Frontal cortex (tissue), 4 donors: ENCODE measurements around the gene EPS15. TPM values are rescaled to one million over a fixed set of nuclear protein-coding genes. Genes with fewer than 3 reads are reported as not detected.
A peak's percentile ranks its signal among the peaks of the same experiment; 100 is the strongest.
"Not testable (repeated sequence)": the region's sequence is repeated elsewhere in the genome, so short reads cannot be mapped to it uniquely, and the experiment has no call there.

Experiments
- DNase-seq, 2 donors: peaks; one replicate each; pipeline ENCODE4 v3.0.0; 2012; ENCODE audit warnings: low spot score in 2 of 2
- FAIRE-seq: peaks from 2 replicates; lab custom pipeline; 2012; peaks lifted over from hg19 to GRCh38; lab: Jason Lieb, UNC
- total RNA-seq: library from RNA; depleted of rRNA; stranded (reverse); fragments of >200 nt; gene quantifications from one replicate; pipeline ENCODE4 v1.2.3, GENCODE V29; 2014
- donor health status: control.
- donor health status: control.
- donor health status: control.

EPS15 gene
- total RNA-seq, 1 donor from 2014 or later = 224 TPM

DNA sequence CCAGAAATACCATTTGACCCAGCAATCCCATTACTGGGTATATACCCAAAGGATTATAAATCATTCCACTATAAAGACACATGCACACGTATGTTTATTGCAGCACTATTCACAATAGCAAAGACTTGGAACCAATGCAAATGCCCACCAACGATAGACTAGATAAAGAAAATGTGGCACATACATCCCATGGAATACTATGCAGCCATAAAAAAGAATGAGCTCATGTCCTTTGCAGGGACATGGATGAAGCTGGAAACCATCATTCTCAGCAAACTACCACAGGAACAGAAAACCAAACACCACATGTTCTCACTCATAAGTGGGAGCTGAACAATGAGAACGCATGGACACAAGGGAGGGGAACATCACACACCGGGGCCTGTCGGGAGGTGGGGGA, 107.2 kb downstream of the EPS15 start:
- FAIRE-seq, DNase-seq: not testable (repeated sequence)

GRCh38 chr1:51410568-51411460, 108.3 kb downstream of the EPS15 start:
- FAIRE-seq = no peak
- DNase-seq = no peak

GRCh38 chr1:51409755-51410541, 109.1 kb downstream of the EPS15 start:
- DNase-seq, FAIRE-seq: not testable (repeated sequence)

DNA sequence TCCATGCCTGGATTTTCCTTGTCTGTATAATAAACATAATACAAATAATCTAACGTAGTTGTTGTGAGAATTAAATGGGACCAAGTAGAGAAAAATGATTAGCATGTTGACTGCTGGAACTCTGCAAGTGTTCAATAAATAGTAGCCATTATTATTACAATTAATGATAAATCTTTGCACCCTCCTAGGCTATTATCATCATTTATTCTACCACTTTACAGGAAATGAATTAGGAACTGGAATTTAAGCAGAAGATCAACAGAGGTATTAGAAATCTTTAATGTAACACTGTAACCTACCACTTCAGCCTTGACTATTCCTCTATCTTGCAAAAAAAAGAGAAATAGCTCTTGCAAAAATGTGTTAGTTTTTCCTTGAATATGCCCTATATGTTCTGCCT, 126.8 kb downstream of the EPS15 start:
- no peak for DNase-seq

DNA sequence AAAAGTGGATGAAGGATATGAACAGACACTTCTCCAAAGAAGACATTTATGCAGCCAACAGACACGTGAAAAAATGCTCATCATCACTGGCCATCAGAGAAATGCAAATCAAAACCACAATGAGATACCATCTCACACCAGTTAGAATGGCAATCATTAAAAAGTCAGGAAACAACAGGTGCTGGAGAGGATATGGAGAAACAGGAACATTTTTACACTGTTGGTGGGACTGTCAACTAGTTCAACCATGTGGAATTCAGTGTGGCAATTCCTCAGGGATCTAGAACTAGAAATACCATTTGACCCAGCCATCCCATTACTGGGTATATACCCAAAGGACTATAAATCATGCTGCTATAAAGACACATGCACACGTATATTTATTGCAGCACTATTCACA, 128.4 kb downstream of the EPS15 start:
- not testable (repeated sequence) for FAIRE-seq, DNase-seq

More for the DNA sequence above, 126.8 kb downstream of the EPS15 start:
- FAIRE-seq = no peak

DNA sequence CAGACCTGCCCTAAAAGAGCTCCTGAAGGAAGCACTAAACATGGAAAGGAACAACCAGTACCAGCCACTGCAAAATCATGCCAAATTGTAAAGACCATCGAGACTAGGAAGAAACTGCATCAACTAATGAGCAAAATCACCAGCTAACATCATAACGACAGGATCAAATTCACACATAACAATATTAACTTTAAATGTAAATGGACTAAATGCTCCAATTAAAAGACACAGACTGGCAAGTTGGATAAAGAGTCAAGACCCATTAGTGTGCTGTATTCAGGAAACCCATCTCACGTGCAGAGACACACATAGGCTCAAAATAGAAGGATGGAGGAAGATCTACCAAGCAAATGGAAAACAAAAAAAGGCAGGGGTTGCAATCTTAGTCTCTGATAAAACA, 131.8 kb downstream of the EPS15 start:
- DNase-seq, FAIRE-seq: not testable (repeated sequence)

- FAIRE-seq, DNase-seq: not testable (repeated sequence)
These were observed 132.8 kb downstream of the EPS15 start for GRCh38 chr1:51386259-51386658.

DNA sequence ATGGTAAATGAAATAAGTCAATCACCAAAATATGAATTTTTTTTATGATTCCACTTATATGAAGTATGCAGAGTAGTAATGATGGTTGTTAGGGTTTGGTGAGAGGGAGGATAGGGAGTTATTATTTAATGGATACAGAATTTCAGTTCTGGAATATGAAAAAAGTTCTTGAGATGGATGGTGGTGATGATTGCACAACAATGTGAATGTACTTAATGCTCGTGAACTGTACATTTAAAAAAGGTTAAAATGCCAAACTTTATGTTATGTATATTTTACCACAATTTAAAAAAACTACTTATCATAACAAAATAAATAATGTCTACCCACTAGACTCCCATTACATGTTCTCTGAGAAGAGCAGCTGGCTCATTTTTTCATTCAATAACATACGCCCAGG, 133.3 kb downstream of the EPS15 start:
- FAIRE-seq = no peak

DNA sequence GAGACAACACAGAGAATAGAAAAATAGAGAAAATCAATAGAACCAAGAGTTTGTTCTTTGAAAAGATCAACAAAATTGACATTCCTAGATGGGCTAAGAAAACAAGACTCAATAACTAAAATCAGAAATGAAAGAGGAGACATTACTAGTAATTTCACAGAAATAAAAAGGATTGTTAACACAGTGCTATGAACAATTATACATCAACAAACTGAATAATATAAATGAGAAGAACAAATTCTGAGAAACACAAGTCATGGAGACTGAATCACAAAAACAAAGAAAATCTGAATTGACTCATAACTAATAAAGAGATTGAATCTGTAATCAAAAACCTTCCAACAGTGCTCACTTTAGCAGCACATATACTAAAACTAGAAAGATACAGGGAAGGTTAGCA, 137.1 kb downstream of the EPS15 start:
- FAIRE-seq = no peak
- DNase-seq = no peak

More for the DNA sequence above, 133.3 kb downstream of the EPS15 start:
- DNase-seq = no peak

GRCh38 chr1:51380936-51381335, 138.1 kb downstream of the EPS15 start:
- FAIRE-seq (no peak), DNase-seq (no peak)

GRCh38 chr1:51378871-51379270, 140.2 kb downstream of the EPS15 start:
- FAIRE-seq (no peak), DNase-seq (no peak)

GRCh38 chr1:51373898-51374297, 145.2 kb downstream of the EPS15 start:
- FAIRE-seq (no peak), DNase-seq (no peak)

DNA sequence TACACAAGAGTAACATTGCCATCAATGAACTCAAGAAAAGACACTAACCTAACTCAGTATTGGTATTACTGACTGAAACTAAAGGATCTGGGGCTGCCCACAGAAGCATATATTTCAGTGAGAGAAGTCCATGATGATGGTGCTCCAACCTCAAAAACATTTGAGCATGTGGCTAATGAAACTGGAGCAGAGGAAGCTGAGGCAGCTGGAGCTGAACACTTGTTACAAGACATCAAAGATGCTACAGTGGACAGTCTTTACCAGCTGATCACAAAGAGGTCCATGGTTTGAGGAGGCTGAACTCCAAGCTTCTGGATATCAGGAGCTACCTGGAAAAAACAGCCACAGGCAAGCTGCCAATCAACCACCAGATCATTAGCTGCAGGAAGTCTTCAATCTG, 146.5 kb downstream of the EPS15 start:
- DNase-seq (no peak), FAIRE-seq (no peak)

DNA sequence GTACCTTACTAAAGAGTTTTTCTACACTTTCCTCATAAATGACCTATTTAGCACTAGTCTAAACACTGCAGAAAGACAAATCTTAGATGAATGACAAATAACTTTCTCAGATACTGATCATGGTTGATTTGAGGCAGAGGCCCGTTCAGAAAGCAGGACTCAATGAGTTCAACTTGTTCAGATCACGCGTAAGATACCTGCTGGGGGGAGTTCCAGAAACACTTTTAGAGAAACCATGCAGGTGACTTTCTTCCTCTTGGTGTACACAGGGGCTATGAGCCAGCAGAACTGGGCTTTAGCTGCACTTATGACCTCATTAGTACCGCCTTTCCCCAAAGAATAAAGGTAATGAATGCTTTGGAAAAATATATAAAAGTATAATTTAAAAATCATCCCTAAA, 149.9 kb downstream of the EPS15 start:
- DNase-seq (no peak), FAIRE-seq (no peak)

GRCh38 chr1:51365774-51366173, 153.3 kb downstream of the EPS15 start:
- FAIRE-seq (no peak), DNase-seq (no peak)

DNA sequence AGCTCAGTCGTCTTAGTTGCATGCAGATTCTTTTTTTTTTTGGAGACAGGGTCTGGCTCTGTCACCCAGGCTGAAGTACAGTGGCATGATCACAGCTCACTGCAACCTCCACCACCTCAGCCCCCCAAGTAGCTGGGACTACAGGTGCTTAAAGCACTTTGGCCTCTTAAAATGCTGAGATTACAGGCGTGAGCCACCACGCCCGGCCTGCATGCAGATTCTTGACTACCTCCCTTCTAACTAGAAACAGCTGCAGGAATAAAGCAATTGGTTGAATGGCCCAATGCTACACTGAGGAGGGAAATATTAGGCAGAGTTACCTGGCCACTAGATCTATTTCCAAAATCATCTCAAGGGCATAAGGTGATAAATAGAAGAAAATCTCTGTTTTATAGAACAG, 159.2 kb downstream of the EPS15 start:
- DNase-seq = no peak
- FAIRE-seq = no peak

GRCh38 chr1:51355382-51355781, 163.7 kb downstream of the EPS15 start:
- no peak for DNase-seq
- no peak for FAIRE-seq

- peak; percentile 53 for FAIRE-seq
- DNase-seq = no peak
These were observed 164.7 kb downstream of the EPS15 start for GRCh38 chr1:51354416-51354815.

DNA sequence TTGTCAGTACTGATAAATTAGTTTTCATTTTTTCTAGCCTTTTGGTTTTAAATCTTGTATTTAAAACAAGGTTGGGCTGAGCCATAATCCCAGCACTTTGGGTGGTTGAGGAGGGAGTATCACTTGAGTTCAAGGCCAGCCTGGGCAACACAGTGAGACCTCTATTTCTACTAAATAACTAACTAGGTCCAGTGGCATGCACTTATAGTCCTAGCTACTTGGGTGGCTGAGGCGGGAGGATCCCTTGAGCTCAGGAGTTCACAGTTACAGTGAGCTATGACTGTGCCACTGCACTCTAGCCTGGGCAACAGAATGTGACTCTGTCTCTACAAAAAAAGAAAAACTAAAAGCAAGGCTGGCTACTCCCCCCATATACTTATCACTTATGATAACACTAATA, 167.2 kb downstream of the EPS15 start:
- FAIRE-seq (no peak), DNase-seq (no peak)

DNA sequence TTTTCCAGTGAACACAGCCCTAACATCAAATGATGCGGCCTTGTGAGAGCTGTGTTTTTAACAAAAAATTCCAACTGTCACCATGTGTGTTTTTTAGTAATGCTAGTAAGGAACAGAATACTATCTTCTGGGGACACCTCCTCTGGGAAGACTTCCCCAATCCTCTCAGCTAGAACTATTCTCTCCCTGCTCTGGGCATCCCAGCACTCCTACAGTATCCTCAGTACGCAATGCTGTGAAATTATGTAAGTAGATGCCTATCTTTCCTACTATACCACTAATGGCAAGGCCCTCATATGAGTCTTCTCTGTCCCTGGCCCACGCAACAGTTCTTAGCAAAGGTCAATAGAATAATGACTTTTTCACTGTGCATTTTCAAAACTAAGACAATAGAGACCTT, 169.2 kb downstream of the EPS15 start:
- no peak for DNase-seq
- FAIRE-seq = no peak

DNA sequence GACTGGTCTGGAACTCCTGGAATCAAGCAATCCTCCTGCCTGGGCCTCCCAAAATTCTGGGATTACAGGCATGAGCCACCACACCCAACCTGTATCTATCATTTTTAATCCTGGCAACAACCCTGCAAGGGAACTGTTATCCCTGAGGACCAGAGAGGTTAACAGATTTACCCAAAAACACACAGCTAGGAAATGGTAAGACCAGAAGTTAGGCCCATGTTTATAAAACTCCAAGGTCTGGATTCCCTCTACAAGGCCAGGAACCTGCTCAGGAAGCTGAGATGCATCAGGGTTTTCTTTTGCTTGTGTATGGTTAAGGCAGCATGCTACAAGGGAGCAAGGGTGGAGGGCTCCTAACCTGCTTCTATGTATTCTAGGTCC, 170.9 kb downstream of the EPS15 start:
- no peak for FAIRE-seq
- no peak for DNase-seq
